NOMO-1 treated with dmso at 0.1 percent for 144 hours (cell line): Measurements from ENCODE around the gene TBC1D3D.
"Not testable (repeated sequence)": the region's sequence is repeated elsewhere in the genome, so short reads cannot be mapped to it uniquely, and the experiment has no call there.

ENCODE experiments used
- DNase-seq: peaks from one replicate; lab custom pipeline; 2025; ENCODE audit not compliant: unreplicated experiment; lab: John Stamatoyannopoulos, UW

Gene TBC1D3D

GRCh38 chr17:38003676-38004075, at the start of gene TBC1D3D:
TSS of gene TBC1D3D (plus strand) at chr17:38003976. CDS start at chr17:38005561, 1,585 bp downstream.
- not testable (repeated sequence) for DNase-seq

- DNase-seq, result not testable (repeated sequence)
Observed at GRCh38 chr17:37988960-37989359, 14.8 kb upstream of the TBC1D3D start, which contains the start of gene TBC1D3L. TSS of gene TBC1D3L (minus strand) at chr17:37989060. CDS start at chr17:37987520, 1,540 bp downstream.
